Activated CD4-positive, CD25-positive, alpha-beta regulatory T cell treated with anti-CD3 and anti-CD28 coated beads, Interleukin-2, amount 50 U/mL, for 16 hours (primary cell): ENCODE results near the gene ZNF236.

Source experiments
- DNase-seq: peaks from one replicate; pipeline ENCODE4 v3.0.0-alpha.2; 2020; ENCODE audit warnings: low read depth, low spot score

Gene ZNF236

GRCh38 chr18:76972846-76973519 is 150.6 kb downstream of the ZNF236 start:
- DNase-seq: no peak

DNA sequence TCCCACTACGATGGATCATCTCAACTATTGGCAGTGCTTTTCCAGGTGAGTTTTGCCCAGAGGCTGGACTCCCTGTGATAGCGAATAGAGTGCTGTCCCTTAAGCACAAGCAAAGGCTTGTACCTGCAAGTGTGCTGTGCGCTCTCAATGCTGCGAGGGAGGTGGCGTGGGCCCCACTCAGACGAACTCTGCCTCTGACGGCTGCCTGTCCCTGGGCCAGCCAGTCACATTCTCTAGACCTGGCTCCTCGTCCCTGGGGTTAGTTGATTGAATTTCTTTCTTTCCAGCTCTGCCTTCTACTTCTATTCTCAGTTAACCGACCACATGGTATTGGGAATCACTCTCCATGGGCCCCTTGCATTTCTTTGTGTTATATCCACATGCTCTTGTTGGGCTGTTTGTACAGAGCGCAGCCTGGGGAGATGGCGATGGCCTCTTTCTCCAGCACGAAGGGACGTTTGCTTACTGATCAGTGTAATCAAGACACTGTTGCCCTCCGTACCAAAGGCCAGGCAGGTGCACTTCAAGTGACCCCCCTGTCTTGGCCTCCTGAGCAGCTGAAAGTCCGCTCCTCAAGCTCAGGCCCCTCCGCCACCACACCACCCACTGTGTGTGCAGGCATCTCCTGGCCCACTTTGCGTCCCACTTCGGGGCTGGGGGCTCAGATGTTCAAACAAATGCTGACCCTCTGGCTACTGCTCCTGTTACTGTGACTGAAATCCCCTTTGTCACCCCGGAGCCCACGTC is 151.3 kb downstream of the ZNF236 start:
- no peak for DNase-seq

- DNase-seq: no peak
Observed at GRCh38 chr18:76974386-76974785, 152.0 kb downstream of the ZNF236 start.

- DNase-seq: no peak
Observed at GRCh38 chr18:76975577-76976110, 153.3 kb downstream of the ZNF236 start.

GRCh38 chr18:76977108-76977621 is 154.8 kb downstream of the ZNF236 start:
- no peak for DNase-seq

DNA sequence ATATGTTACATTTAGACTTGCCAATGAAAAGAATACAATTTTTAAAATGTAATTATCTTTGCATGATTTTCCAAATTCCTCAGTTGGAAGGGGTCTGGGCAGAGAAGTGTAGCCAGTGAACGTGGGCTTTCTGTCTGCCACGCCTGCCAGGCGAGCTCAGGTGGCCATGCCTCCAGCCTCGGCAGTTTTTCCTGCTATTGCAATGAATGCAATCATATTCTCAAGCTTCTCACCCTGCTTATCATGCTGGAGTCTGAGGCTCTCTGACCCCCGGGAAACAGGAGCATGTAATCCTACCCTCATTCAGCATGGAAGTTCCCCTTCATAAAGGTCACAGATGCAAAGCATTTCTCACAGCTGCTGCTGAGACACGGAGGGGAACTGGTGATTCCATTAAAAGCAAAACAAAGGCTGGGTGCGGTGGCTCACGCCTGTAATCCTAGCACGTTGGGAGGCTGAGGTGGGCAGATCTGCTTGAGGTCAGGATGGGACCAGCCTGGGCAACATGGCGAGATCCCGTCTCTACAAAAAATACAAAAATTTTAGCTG is 155.4 kb downstream of the ZNF236 start:
- DNase-seq: no peak

- no peak for DNase-seq
Observed at GRCh38 chr18:76978616-76979015, 156.3 kb downstream of the ZNF236 start.

GRCh38 chr18:76979111-76979751 is 156.9 kb downstream of the ZNF236 start:
- DNase-seq: no peak

- no peak for DNase-seq
Observed at GRCh38 chr18:76979906-76980305, 157.5 kb downstream of the ZNF236 start.

DNA sequence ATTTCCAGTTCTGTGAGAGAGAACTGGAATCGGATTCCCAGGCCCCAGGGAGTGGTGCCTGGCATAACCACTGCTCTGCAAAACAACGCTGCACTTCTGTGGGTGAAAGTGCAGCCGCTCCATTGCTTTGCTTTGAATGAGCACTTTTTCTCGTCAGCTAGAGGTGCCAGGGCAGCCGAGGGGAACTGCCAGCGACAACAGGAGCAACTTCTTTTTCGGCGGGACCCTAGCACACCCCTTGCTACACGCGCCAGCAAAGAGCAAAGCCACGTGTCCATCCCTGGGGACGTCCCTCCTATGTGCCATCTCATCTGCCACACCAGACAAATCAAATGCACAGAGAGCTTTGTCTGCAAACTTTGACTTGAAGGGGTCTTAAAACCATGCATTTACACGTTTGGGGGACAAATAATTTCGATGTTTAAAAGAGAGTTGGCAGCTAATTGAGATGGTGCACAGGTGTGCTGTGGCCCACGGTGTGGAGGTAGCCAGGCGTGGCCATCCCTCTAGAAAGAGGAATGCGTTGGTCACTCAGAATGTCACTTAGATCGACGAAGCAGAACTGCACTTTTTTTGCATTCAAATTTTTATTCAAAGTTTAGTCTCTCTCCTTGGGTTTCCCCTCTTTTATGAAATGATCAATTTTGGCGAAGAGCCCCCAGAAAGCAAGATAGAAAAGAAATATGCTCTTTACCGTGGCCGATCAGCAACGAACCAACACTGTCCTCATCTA is 158.5 kb downstream of the ZNF236 start:
- no peak for DNase-seq

DNA sequence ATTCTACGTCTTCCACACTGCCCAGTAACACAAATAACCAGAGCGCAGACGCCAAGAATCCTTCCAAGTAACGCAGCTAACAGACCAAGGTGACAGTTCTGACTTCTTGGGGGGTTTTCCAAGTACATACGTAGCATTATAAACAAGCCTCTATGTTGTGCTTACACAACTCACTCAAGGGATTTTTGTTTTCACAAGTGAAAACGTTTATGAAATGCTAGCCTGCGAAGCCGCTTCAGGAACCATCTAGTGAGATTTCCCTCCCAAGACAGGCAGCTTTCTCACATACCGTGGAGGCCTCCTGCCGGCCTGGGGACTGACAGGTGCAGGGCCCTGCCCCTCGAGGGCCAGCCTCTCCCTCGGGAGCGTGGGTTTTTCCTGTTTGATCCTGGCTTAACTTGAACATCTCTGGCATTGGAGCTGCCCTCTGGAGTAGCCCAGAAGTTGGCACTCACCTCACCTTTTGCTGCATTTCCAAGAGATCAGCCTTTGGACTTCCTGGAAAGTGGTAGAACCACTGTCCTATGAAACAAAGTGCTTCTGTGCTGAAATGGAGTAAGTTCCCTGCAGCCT is 159.1 kb downstream of the ZNF236 start:
- no peak for DNase-seq

GRCh38 chr18:76982038-76982437 is 159.7 kb downstream of the ZNF236 start:
- no peak for DNase-seq

DNA sequence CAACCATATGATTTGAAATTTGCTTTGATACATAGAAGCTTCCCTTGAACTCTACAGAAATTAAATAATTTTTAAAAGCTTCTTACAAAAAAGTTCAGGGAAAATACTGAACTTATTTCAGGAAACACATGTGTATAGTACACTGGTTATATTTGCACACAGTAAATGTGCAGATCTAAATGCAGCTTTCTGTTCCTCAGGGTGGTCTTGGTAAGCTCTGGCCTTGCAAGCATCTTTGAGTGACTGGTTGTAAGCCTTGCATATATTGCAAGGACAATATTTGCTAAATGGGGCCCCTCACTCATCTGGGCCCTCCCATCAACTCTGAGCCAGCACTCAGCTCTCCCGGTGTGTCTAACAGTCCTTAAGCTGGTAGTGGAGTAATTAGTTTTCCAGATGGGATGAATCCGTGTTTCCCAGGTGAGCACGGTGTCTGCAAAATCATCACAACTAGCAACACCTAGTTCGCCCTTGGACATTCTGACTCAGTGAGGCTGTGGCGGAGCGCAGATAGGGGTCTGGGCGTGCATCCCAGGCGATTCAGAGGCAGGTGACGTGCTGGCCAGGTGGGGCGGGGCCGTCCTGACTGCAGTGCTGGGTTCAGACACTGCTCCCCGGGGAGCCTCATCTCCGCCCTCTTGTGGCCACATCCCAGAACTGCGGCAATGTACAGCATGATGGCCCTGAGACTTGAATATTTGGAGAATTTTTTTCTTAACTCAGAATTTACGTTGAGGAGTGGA is 160.7 kb downstream of the ZNF236 start:
- DNase-seq: peak; percentile 64

DNA sequence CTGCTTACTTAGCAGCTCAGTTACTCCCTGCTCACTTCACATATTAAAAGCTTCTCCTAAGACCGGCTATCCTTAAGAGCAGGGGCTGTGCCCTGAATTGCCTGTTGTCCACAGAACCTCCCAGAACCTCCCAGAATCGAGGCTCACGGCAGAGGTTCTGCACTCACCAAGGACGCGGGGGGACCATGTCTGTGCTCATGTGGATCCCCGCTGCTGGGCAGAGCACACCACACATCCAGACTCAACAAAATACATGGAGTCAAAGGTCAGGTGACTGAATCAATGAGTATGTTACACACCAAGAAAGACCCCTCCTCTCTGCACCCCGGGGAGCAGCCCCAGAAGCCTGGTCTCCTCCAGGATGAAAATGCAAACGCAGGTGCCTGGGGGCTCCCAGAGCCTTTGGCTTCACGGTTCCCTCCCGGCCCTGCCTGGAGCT is 161.3 kb downstream of the ZNF236 start:
- no peak for DNase-seq

- no peak for DNase-seq
Observed at GRCh38 chr18:76984193-76985155, 162.1 kb downstream of the ZNF236 start.

GRCh38 chr18:76985156-76985950 is 163.0 kb downstream of the ZNF236 start:
- DNase-seq: no peak

- DNase-seq: no peak
Observed at GRCh38 chr18:76985951-76986236, 163.5 kb downstream of the ZNF236 start.

DNA sequence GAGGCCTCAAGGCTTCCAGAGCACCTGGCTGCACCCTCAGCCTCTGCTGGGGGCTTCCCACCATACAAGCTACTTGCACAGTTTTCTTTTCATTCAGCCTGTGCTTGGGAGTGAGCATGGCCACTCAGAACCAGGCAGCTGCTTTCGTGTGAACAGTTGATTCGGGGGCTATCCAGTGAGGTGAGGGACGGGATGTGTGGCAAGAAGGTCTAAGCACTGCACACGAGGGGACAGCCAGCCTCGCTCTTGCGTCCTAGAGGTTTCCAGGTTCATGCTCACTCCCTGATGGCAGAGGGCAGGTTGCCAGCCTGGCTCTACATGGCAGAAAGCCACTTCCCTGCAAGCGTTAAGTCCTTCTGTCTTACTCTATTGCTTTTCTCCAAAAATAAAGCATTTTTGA is 164.0 kb downstream of the ZNF236 start:
- no peak for DNase-seq
